Activated CD8-positive, alpha-beta memory T cell treated with anti-CD3 and anti-CD28 coated beads, Interleukin-2, amount 10 ng/mL, durations not matched to agents 7 days and 5 days (primary cell): ENCODE measurements around the gene CDK12. TPM values are rescaled to one million over a fixed set of nuclear protein-coding genes. Genes with fewer than 3 reads are reported as not detected.
"Not testable (repeated sequence)": the region's sequence is repeated elsewhere in the genome, so short reads cannot be mapped to it uniquely, and the experiment has no call there.

Experiments
- ATAC-seq: fragments of 150-1000 bp; cut with Tn5 transposase; one replicate; pipeline ENCODE4 v1.10.0; 2021; ENCODE audit warnings: moderate library complexity
- CTCF ChIA-PET: fragments of 350-600 bp; sonication (Branson Sonifier 250); formaldehyde crosslinking; loops from one replicate; lab custom pipeline; 2021; ENCODE audit warnings: antibody characterized with exemption; lab: Charles Lee
- DNase-seq: peaks from one replicate; pipeline ENCODE4 v3.0.0-alpha.2; 2020
- H3K27ac Mint-ChIP-seq: one replicate; pipeline ENCODE4 v1.8.0; 2021; ENCODE audit warnings: mild to moderate bottlenecking, mixed read lengths
- H3K27me3 Mint-ChIP-seq: one replicate; pipeline ENCODE4 v1.8.0; 2021; ENCODE audit warnings: mixed read lengths
- H3K36me3 Mint-ChIP-seq: one replicate; pipeline ENCODE4 v1.8.0; 2021; ENCODE audit warnings: mild to moderate bottlenecking, mixed read lengths
- H3K4me1 Mint-ChIP-seq: one replicate; pipeline ENCODE4 v1.8.0; 2021; ENCODE audit warnings: mixed read lengths
- H3K4me3 Mint-ChIP-seq: one replicate; pipeline ENCODE4 v1.8.0; 2021; ENCODE audit warnings: mild to moderate bottlenecking, moderate library complexity, mixed read lengths
- H3K9me3 Mint-ChIP-seq: one replicate; pipeline ENCODE4 v1.8.0; 2022; ENCODE audit warnings: low read depth, mixed read lengths
- total RNA-seq, 2 experiments: library from RNA; stranded (reverse); gene quantifications; one replicate each; pipeline ENCODE4 v1.2.3, GENCODE V29; 2021

The CDK12 gene
- total RNA-seq, 2 experiments from 2014 or later: 84.4 to 97.3 TPM

- Mint-ChIP-seq H3K9me3 (no peaks in the 10 kb centered on the region), H3K36me3 (peaks cover 4% of the 10 kb centered on the region), H3K27ac (no peak overlapping the region), H3K4me3 (no peak overlapping the region), H3K4me1 (peaks cover 11% of the 10 kb centered on the region), H3K27me3 (no peaks in the 10 kb centered on the region)
- DNase-seq: no peak
- ATAC-seq: no peak
- CTCF ChIA-PET: interaction anchor here (1.0 kb wide), 1 partner anchor 79 kb away, joined by 3 read pairs; no protein-coding TSS in a partner anchor
These were observed 81.9 kb downstream of the CDK12 start for GRCh38 chr17:39543176-39543575.

GRCh38 chr17:39543664-39544063 is 82.4 kb downstream of the CDK12 start:
- CTCF ChIA-PET: interaction anchor here (0.6 to 1.0 kb wide), 2 partner anchors 78 to 156 kb away, joined by 3 read pairs; no protein-coding TSS in a partner anchor
- Mint-ChIP-seq H3K36me3 (peaks cover 4% of the 10 kb centered on the region), H3K4me1 (peaks cover 7% of the 10 kb centered on the region), H3K9me3 (no peaks in the 10 kb centered on the region), H3K27ac (no peak overlapping the region), H3K4me3 (no peak overlapping the region), H3K27me3 (no peaks in the 10 kb centered on the region)
- DNase-seq (no peak), ATAC-seq (no peak)

DNA sequence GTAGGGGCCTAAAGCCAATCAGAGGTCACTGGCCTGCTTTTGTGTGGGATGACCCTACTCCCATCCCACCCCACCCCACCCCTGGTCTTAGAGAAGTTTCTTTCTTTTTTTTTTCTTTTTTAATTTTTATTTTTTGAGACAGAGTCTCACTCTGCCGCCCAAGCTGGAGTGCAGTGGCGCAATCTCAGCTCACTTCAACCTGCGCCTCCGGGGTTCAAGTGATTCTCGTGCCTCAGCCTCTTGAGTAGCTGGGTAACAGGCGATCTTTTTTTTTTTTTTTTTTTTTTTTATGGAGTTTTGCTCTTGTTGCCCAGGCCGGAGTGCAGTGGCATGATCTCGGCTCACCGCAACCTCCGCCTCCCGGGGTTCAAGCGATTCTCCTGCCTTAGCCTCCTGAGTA is 83.1 kb downstream of the CDK12 start:
- not testable (repeated sequence) for H3K4me1 Mint-ChIP-seq, DNase-seq, ATAC-seq, H3K27me3 Mint-ChIP-seq, H3K27ac Mint-ChIP-seq, H3K36me3 Mint-ChIP-seq, H3K4me3 Mint-ChIP-seq, H3K9me3 Mint-ChIP-seq
- CTCF ChIA-PET: interaction anchor here (0.6 to 8.1 kb wide), 4 partner anchors 12 to 157 kb away, joined by 3 to 108 read pairs (median 3); no protein-coding TSS in a partner anchor

DNA sequence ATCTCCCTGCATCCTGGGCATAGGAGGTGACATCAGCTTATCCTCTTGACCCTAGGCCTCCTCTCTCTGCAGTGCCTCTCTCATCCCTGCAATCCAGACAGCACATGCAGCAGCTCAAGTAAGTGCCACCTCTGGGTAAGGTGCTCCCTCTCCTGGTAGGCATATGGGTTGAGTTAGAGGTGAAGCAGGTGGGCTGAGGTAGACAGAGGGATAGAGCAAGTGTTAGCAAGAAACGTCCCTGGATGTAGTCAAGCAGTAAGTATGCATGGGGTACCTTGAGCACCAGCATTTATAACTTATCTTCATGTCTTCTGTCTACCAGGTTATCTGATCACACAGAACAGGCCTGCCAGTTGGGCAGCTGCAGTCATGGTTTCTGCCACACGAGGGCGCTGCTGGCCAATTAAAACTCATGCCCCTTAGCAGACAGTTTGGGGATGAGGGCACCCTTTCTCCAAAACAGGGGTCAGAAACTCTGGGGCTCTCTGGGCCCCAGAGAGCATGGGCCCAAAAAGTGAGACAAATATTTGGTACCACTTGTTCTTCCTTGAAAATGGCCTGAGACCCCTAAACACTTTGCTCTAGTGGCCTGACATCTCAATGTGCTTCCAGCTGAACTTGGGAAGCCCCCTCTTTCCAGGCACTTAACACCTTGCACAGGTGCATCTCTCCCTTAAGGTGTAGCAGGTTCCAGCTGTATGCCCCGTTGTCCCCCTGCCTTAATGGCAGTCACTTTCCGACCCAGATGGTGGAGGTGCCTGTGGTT is 86.6 kb downstream of the CDK12 start:
- H3K4me3 Mint-ChIP-seq: no peak overlapping the region
- H3K27me3 Mint-ChIP-seq: no peaks in the 10 kb centered on the region
- H3K4me1 Mint-ChIP-seq: no peaks in the 10 kb centered on the region
- H3K27ac Mint-ChIP-seq: peak overlapping the region; percentile 6
- ATAC-seq (peak; percentile 79), DNase-seq (peak; percentile 81)
- CTCF ChIA-PET: interaction anchor here (0.7 to 8.1 kb wide), 31 partner anchors 10 to 477 kb away, joined by 3 to 108 read pairs (median 4); partner anchors contain the start of gene MIEN1
- no peaks in the 10 kb centered on the region for H3K9me3 Mint-ChIP-seq
- peaks cover 9% of the 10 kb centered on the region for H3K36me3 Mint-ChIP-seq

DNA sequence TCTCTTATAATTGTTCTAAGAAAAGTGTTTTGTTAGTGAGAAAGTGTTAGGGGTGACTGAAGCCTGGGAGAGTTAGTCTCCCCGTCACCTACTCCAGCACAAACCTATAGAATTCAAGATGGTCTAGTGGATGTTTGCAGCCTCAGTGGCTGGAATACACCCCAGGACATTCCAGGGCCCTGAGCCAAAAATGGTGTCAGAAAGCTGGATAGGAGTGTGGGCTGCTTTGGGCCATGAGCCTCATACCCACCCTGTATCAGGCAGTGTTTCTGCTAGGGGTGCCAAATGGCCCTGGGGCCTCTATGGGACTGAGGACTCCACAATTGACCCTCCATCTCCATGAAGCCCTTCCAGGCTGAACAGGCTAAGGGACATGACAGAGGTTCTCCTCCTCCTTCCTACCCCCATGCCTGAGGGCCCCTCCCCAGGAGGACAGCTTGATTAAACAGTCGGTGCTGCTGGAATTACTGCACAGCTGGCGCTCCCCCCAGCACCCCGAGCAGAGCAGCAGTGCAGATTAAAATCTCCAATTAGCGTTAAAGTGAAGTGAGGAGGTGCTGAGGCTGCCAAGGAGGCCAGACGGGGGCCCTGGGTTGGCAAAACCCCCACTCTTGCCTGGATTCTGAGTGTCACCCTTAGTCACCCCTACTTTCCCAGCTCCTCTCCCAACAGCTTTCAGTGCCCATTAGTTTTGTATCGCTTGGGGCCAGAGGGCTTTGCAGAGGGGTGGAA is 87.4 kb downstream of the CDK12 start:
- no peaks in the 10 kb centered on the region for H3K27me3 Mint-ChIP-seq
- DNase-seq (no peak), ATAC-seq (no peak)
- H3K4me1 Mint-ChIP-seq: no peaks in the 10 kb centered on the region
- no peak overlapping the region for H3K27ac Mint-ChIP-seq
- no peaks in the 10 kb centered on the region for H3K9me3 Mint-ChIP-seq
- H3K36me3 Mint-ChIP-seq: peaks cover 11% of the 10 kb centered on the region
- no peak overlapping the region for H3K4me3 Mint-ChIP-seq
- CTCF ChIA-PET: interaction anchor here (0.7 to 8.1 kb wide), 23 partner anchors 9 to 477 kb away, joined by 3 to 108 read pairs (median 4); partner anchors contain the start of gene MIEN1

DNA sequence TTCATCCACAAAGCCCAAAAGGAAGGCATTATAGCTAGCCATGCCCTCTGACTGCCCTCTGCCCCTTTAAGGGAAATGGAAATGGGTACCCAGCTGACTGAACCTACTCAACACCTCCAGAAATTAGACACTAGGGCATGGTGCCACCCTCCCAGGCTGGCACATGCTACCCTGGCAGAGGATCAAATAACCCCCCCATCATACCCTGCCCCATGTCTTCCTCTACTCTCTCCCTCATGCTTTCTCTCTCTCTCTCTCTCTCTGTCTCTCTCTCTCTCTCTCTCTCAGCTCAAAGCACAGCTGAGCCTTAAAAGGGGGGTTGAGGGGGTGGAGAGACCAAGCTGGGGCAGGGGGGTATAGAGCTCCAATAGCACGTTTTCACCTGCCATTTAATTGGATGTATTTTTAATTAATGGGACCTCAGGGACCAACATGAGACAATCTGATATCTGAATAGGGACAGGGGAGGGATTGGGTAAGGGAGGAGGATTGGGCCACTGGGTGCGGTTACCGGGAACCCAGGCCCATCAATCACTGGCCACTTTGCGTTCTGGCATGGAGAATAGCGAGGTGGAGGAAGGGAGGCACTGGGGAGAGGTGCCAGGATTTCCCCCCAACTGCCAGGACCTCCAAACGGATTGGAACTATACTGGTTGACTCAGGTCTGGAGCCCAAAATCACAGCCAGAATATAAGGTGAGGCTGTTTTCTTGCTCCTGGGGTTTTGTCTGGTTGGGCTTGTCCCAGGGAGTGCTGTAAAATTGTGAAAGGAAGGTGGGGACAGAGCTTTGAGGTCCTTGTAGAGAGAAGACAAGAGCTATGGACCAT is 88.7 kb downstream of the CDK12 start:
- DNase-seq (no peak), ATAC-seq (no peak)
- no peak overlapping the region for H3K4me3 Mint-ChIP-seq
- no peaks in the 10 kb centered on the region for H3K4me1 Mint-ChIP-seq
- CTCF ChIA-PET: interaction anchor here (1.3 to 8.1 kb wide), 5 partner anchors 8 to 91 kb away, joined by 3 to 108 read pairs (median 20); no protein-coding TSS in a partner anchor
- H3K9me3 Mint-ChIP-seq: no peaks in the 10 kb centered on the region
- peaks cover 13% of the 10 kb centered on the region for H3K36me3 Mint-ChIP-seq
- H3K27ac Mint-ChIP-seq: no peak overlapping the region
- H3K27me3 Mint-ChIP-seq: no peaks in the 10 kb centered on the region

GRCh38 chr17:39551879-39552278 is 90.6 kb downstream of the CDK12 start:
- Mint-ChIP-seq H3K4me1 (no peaks in the 10 kb centered on the region), H3K27me3 (no peaks in the 10 kb centered on the region), H3K27ac (no peak overlapping the region), H3K9me3 (no peaks in the 10 kb centered on the region), H3K4me3 (no peak overlapping the region), H3K36me3 (peaks cover 13% of the 10 kb centered on the region)
- CTCF ChIA-PET: interaction anchor here (1.1 to 8.1 kb wide), 2 partner anchors 24 to 70 kb away, joined by 3 to 108 read pairs; no protein-coding TSS in a partner anchor
- DNase-seq (no peak), ATAC-seq (no peak)

DNA sequence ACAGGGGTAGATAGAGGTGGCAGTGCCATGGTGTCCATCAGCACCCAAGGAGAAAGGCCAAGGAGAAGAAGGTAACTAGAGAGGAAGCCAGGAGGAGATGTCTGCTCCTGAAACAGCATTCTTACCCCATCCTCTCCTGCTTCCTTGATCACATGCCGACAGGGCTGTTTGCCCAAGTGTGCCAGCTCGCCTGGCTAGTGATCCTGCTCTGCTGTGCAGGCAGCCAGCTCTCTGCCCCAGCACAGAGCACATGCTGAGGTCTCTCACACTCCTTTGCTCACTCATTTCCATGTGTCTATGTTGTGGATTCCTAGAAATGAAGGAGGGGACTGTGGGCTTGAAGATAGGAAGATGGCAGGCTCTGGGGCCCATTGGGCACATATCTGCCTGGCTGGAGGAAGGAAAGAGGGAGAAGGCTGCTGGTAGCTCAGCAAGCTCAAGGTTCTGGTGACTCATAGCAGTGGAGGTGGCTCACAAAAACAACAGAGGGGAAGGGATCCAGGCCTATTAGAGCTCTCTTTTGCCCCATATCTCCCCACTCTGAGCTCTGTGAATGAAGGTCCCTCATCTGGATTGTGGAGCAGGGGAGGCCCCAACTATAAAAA is 92.2 kb downstream of the CDK12 start:
- CTCF ChIA-PET: interaction anchor here (1.2 to 1.5 kb wide), 3 partner anchors 27 to 70 kb away, joined by 3 to 7 read pairs (median 4); no protein-coding TSS in a partner anchor
- Mint-ChIP-seq H3K27me3 (no peaks in the 10 kb centered on the region), H3K36me3 (peaks cover 20% of the 10 kb centered on the region), H3K4me1 (no peaks in the 10 kb centered on the region), H3K27ac (peak overlapping the region; percentile 33), H3K4me3 (no peak overlapping the region), H3K9me3 (no peaks in the 10 kb centered on the region)
- no peak for DNase-seq
- ATAC-seq: no peak

GRCh38 chr17:39555368-39555767 is 94.1 kb downstream of the CDK12 start:
- H3K9me3 Mint-ChIP-seq: no peaks in the 10 kb centered on the region
- H3K27ac Mint-ChIP-seq: no peak overlapping the region
- peaks cover 14% of the 10 kb centered on the region for H3K36me3 Mint-ChIP-seq
- no peaks in the 10 kb centered on the region for H3K27me3 Mint-ChIP-seq
- DNase-seq: no peak
- CTCF ChIA-PET: interaction anchor here (5.0 kb wide), 1 partner anchor 8 kb away, joined by 20 read pairs; no protein-coding TSS in a partner anchor
- no peak for ATAC-seq
- H3K4me3 Mint-ChIP-seq: no peak overlapping the region
- no peaks in the 10 kb centered on the region for H3K4me1 Mint-ChIP-seq

GRCh38 chr17:39556423-39556822 is 95.1 kb downstream of the CDK12 start:
- ATAC-seq (no peak), DNase-seq (no peak)
- CTCF ChIA-PET: interaction anchor here (0.6 to 5.0 kb wide), 3 partner anchors 9 to 67 kb away, joined by 3 to 20 read pairs (median 4); no protein-coding TSS in a partner anchor
- Mint-ChIP-seq H3K27ac (no peak overlapping the region), H3K9me3 (no peaks in the 10 kb centered on the region), H3K4me1 (no peaks in the 10 kb centered on the region), H3K27me3 (no peaks in the 10 kb centered on the region), H3K4me3 (no peak overlapping the region), H3K36me3 (peaks cover 15% of the 10 kb centered on the region)

DNA sequence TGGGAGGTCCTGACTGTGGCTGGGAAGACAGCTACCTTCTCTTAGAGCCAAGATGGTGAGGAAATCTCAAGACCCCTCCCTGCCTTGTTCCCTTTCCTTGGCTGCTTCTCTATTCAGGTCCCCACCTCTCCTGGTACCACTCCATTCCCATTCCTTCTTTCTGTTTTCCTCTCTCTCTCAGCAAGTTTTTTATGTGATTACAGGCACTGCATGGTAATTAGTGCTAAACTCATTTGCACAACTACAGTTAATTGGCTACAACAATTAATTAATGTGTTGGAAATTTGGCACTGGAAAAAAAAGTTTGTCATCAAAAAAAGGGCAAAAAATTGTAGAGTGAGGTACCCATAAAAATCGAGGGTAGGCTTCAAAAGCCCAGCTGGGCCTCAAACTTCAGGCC is 101.1 kb downstream of the CDK12 start:
- Mint-ChIP-seq H3K4me3 (no peak overlapping the region), H3K4me1 (no peaks in the 10 kb centered on the region), H3K36me3 (peaks cover 19% of the 10 kb centered on the region), H3K9me3 (no peaks in the 10 kb centered on the region), H3K27me3 (no peaks in the 10 kb centered on the region), H3K27ac (no peak overlapping the region)
- CTCF ChIA-PET: interaction anchor here (1.3 kb wide), 1 partner anchor 91 kb away, joined by 6 read pairs; no protein-coding TSS in a partner anchor
- DNase-seq (no peak), ATAC-seq (no peak)

- CTCF ChIA-PET: interaction anchor here (1.3 kb wide), 1 partner anchor 91 kb away, joined by 6 read pairs; no protein-coding TSS in a partner anchor
- no peak overlapping the region for H3K4me3 Mint-ChIP-seq
These were observed 101.7 kb downstream of the CDK12 start for GRCh38 chr17:39562976-39563375.

More at GRCh38 chr17:39562976-39563375, 101.7 kb downstream of the CDK12 start:
- no peak overlapping the region for H3K27ac Mint-ChIP-seq
- no peaks in the 10 kb centered on the region for H3K9me3 Mint-ChIP-seq
- H3K4me1 Mint-ChIP-seq: no peaks in the 10 kb centered on the region
- ATAC-seq (no peak), DNase-seq (no peak)
- peaks cover 17% of the 10 kb centered on the region for H3K36me3 Mint-ChIP-seq
- no peaks in the 10 kb centered on the region for H3K27me3 Mint-ChIP-seq
